B cell (primary cell): Measurements from ENCODE around the gene SHLD1. TPM values are rescaled to one million over a fixed set of nuclear protein-coding genes. Genes with fewer than 3 reads are reported as not detected.

Source experiments
- ATAC-seq: fragments of 200-7000 bp; cut with Tn5 transposase; one replicate; pipeline ENCODE4 v1.10.0; 2021; ENCODE audit warnings: low read depth, mild to moderate bottlenecking, moderate number of reproducible peaks, moderate library complexity
- CTCF ChIA-PET: fragments of 350-600 bp; sonication (Branson Sonifier 250); formaldehyde crosslinking; loops from one replicate; lab custom pipeline; 2021; ENCODE audit warnings: antibody characterized with exemption, inconsistent platforms; lab: Charles Lee
- POLR2A ChIA-PET: fragments of 350-600 bp; sonication (Branson Sonifier 250); formaldehyde crosslinking; loops from one replicate; lab custom pipeline; 2021; ENCODE audit warnings: antibody characterized with exemption; lab: Charles Lee
- DNase-seq: peaks from one replicate; pipeline ENCODE4 v3.0.0; 2013
- H2AFZ ChIP-seq: 2 replicates; pipeline ENCODE4 v1.6.1; 2012; ENCODE audit warnings: mild to moderate bottlenecking, low read depth, low read length; ENCODE audit not compliant: insufficient read depth, poor library complexity, severe bottlenecking
- H3K27ac ChIP-seq, 2 donors: 1 replicate in 1 of 2; 2 replicates in 1 of 2; pipeline ENCODE4 v1.5.1; 2012 to 2013; ENCODE audit warnings: low read length in 2 of 2, mild to moderate bottlenecking in 2 of 2, moderate library complexity in 1 of 2
- H3K27me3 ChIP-seq, 4 experiments: fragments of 200-600 bp in 1 of 4; sonication (generic) in 1 of 4; replicated peaks in 1 of 4; 1 replicate in 2 of 4; 2 replicates in 2 of 4; pipeline versions ENCODE4 v1.6.1 to v1.7.0; 2013 to 2016; ENCODE audit warnings: low read length in 3 of 4, mild to moderate bottlenecking in 2 of 4, mixed read lengths in 1 of 4, moderate library complexity in 1 of 4; ENCODE audit not compliant: insufficient read depth in 4 of 4, control insufficient read depth in 3 of 4; ENCODE audit errors: control extremely low read depth in 1 of 4
- H3K36me3 ChIP-seq, 2 experiments: replicated peaks in 1 of 2; 1 replicate in 1 of 2; 2 replicates in 1 of 2; pipeline versions ENCODE4 v1.6.1 to v1.7.1; 2013; ENCODE audit warnings: low read length in 1 of 2; ENCODE audit not compliant: insufficient read depth in 2 of 2, control insufficient read depth in 1 of 2; ENCODE audit errors: control extremely low read depth in 1 of 2, extremely low read depth in 1 of 2
- H3K4me1 ChIP-seq, 2 donors: fragments of 200-600 bp in 1 of 2; sonication (generic) in 1 of 2; 1 replicate in 1 of 2; 2 replicates in 1 of 2; pipeline versions ENCODE4 v1.5.1 to v1.6.1; 2013 to 2017; ENCODE audit warnings: low read length in 2 of 2; ENCODE audit not compliant: control insufficient read depth in 2 of 2, insufficient read depth in 2 of 2
- H3K4me2 ChIP-seq: replicated peaks from 2 replicates; pipeline ENCODE3; 2012; ENCODE audit warnings: mild to moderate bottlenecking, low read depth, low read length; ENCODE audit not compliant: poor library complexity, severe bottlenecking
- H3K4me3 ChIP-seq, 5 experiments: fragments of 200-600 bp in 1 of 5; sonication (generic) in 1 of 5; 1 replicate in 3 of 5; 2 replicates in 2 of 5; pipeline versions ENCODE4 v1.5.1 to v1.7.0; 2011 to 2016; ENCODE audit warnings: low read length in 4 of 5, mild to moderate bottlenecking in 4 of 5, low read depth in 2 of 5, control low read depth in 1 of 5, moderate library complexity in 1 of 5; ENCODE audit not compliant: insufficient read depth in 1 of 5; ENCODE audit errors: control extremely low read depth in 1 of 5, extremely low read depth in 1 of 5
- H3K79me2 ChIP-seq: fragments of 200-600 bp; sonication (generic); one replicate; pipeline ENCODE4 v1.6.0; 2016; ENCODE audit warnings: low read length; ENCODE audit not compliant: control insufficient read depth, insufficient read depth
- H3K9ac ChIP-seq: fragments of 200-600 bp; sonication (generic); 2 replicates; pipeline ENCODE4 v1.6.1; 2017; ENCODE audit warnings: mild to moderate bottlenecking, low read length, moderate library complexity
- H3K9me3 ChIP-seq, 3 donors: one replicate each; pipeline versions ENCODE4 v1.6.1 to v1.7.1; 2013; ENCODE audit warnings: low read length in 2 of 3; ENCODE audit not compliant: control insufficient read depth in 2 of 3, insufficient read depth in 1 of 3; ENCODE audit errors: control extremely low read depth in 1 of 3
- H4K20me1 ChIP-seq: 2 replicates; pipeline ENCODE4 v1.6.0; 2012; ENCODE audit warnings: mild to moderate bottlenecking, low read length; ENCODE audit not compliant: insufficient read depth, control insufficient read depth, poor library complexity, severe bottlenecking
- H3K27ac Mint-ChIP-seq: one replicate; pipeline ENCODE4 v1.8.0; 2021; ENCODE audit warnings: mixed read lengths
- H3K27me3 Mint-ChIP-seq: one replicate; pipeline ENCODE4 v1.8.0; 2021; ENCODE audit warnings: mixed read lengths
- H3K4me1 Mint-ChIP-seq: one replicate; pipeline ENCODE4 v1.8.0; 2021; ENCODE audit warnings: mixed read lengths
- H3K4me3 Mint-ChIP-seq: one replicate; pipeline ENCODE4 v1.8.0; 2021; ENCODE audit warnings: mixed read lengths
- H3K9me3 Mint-ChIP-seq: one replicate; pipeline ENCODE4 v1.8.0; 2022; ENCODE audit warnings: mixed read lengths; ENCODE audit not compliant: insufficient read depth
- CTCF ChIP-seq: fragments of 200-600 bp; IDR thresholded peaks from one replicate; pipeline ENCODE4 v1.8.0; 2022; ENCODE audit warnings: antibody characterized with exemption, mild to moderate bottlenecking
- EZH2 ChIP-seq: IDR thresholded peaks from 2 replicates; pipeline ENCODE4 v1.6.1; 2012; ENCODE audit warnings: borderline replicate concordance, low read depth, mild to moderate bottlenecking, moderate library complexity, low read length; ENCODE audit not compliant: insufficient read depth, poor library complexity, severe bottlenecking
- WGBS: methylation state at CpG from one replicate; pipeline ENCODE4 v1.1.5; 2013; ENCODE audit warnings: missing lambda C conversion rate; ENCODE audit not compliant: insufficient coverage; 5-methylcytosine and 5-hydroxymethylcytosine counted together
- intact Hi-C: fragments of 100-400 bp; cut with micrococcal nuclease; formaldehyde crosslinking; loops from one replicate; pipeline ENCODE4 v1.10.0; 2022
- polyA plus RNA-seq: library from polyadenylated mRNA; depleted of rRNA; stranded (reverse); fragments of >200 nt; gene quantifications from 2 replicates; pipeline ENCODE4 v1.2.3, GENCODE V29; 2012
- total RNA-seq, 2 donors: library from RNA; stranded (reverse); fragments of 120-200 nt in 1 of 2; gene quantifications; 1 replicate in 1 of 2; 2 replicates in 1 of 2; pipeline versions ENCODE4 v1.2.3 to v1.2.4, GENCODE V29; 2013 to 2022

Gene SHLD1
- total and polyA plus RNA-seq, 2 donors (not counting 1 experiment from before 2014, with no cell fraction given) = 15.4 to 18.5 TPM

DNA sequence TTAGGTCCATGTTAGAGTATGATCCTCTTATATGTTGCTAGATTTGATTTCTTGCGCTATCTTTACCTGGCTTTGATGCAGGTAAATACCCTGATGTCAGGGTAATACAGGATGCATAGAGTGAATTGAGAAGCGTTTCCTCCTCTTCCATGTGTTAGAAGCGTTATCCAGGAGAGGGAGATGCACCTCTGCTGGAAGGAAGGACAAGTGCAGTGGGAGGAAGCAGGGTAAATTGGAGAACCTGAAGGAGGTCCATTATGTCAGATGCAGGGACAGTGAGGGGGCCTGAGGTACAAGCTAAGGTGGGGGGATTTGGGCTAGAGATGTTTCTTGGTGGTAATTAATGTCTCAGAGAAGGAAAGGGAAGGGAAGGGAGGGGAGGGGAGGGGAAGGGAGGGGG lies 7.7 kb downstream of the SHLD1 start:
- Histone ChIP-seq H3K36me3 (peaks cover 3 to 32% of the 10 kb centered on the region in 2 experiments), H3K9me3 (no peaks in the 10 kb centered on the region), H3K4me1 (peaks cover 8 to 20% of the 10 kb centered on the region in 2 donors), H4K20me1 (no peaks in the 10 kb centered on the region), H3K27ac (no peak overlapping the region), H3K9ac (no peak overlapping the region), H3K4me3 (no peak overlapping the region), H3K4me2 (no peak overlapping the region), H3K79me2 (peaks cover 72% of the 10 kb centered on the region), H2AFZ (no peak overlapping the region), H3K27me3 (no peaks in the 10 kb centered on the region)
- POLR2A ChIA-PET = no interaction called here
- no peaks in the 10 kb centered on the region for H3K27me3 Mint-ChIP-seq
- intact Hi-C loops = no loop called here
- DNase-seq (no peak), ATAC-seq (no peak)
- H3K27ac Mint-ChIP-seq = no peak overlapping the region
- TF ChIP-seq CTCF (no peak), EZH2 (no peak)
- H3K9me3 Mint-ChIP-seq = no peaks in the 10 kb centered on the region
- no peak overlapping the region for H3K4me3 Mint-ChIP-seq
- CTCF ChIA-PET = no interaction called here
- H3K4me1 Mint-ChIP-seq = peaks cover 36% of the 10 kb centered on the region
- 97% methylated on average over 3 of the region's 3 CpGs for WGBS

GRCh38 chr20:5766085-5766764 lies 16.0 kb downstream of the SHLD1 start:
- ATAC-seq (no peak), DNase-seq (no peak)
- no peaks in the 10 kb centered on the region for H3K9me3 ChIP-seq
- no peak overlapping the region for H3K27ac ChIP-seq
- ChIA-PET POLR2A (interaction anchor here (0.5 kb wide), 2 partner anchors 232 to 234 kb away, joined by 4 to 5 read pairs; no protein-coding TSS in a partner anchor), CTCF (interaction anchor here (5.3 kb wide), 1 partner anchor 22 kb away, joined by 25 read pairs; no protein-coding TSS in a partner anchor)
- Mint-ChIP-seq H3K9me3 (no peaks in the 10 kb centered on the region), H3K4me3 (no peak overlapping the region), H3K27ac (peak overlapping the region; percentile 2), H3K4me1 (peaks cover 68% of the 10 kb centered on the region), H3K27me3 (no peaks in the 10 kb centered on the region)
- H3K9ac ChIP-seq = no peak overlapping the region
- 93% methylated on average over 7 of the region's 7 CpGs for WGBS
- TF ChIP-seq EZH2 (no peak), CTCF (no peak)
- H3K4me3 ChIP-seq = no peak overlapping the region
- H4K20me1 ChIP-seq = no peaks in the 10 kb centered on the region
- H3K4me1 ChIP-seq = peaks cover 49 to 61% of the 10 kb centered on the region in 2 donors
- intact Hi-C loops = no loop called here
- peaks cover 56% of the 10 kb centered on the region for H3K79me2 ChIP-seq
- no peaks in the 10 kb centered on the region for H3K27me3 ChIP-seq
- H2AFZ ChIP-seq = no peak overlapping the region
- no peak overlapping the region for H3K4me2 ChIP-seq
- H3K36me3 ChIP-seq = peaks cover 4 to 11% of the 10 kb centered on the region in 2 experiments
